ENCODE results near the gene DMRTC2. TPM values are rescaled to one million over a fixed set of nuclear protein-coding genes. Genes with fewer than 3 reads are reported as not detected.

DMRTC2 gene
- total RNA-seq, 3 donors from 2014 or later: not detected

DNA sequence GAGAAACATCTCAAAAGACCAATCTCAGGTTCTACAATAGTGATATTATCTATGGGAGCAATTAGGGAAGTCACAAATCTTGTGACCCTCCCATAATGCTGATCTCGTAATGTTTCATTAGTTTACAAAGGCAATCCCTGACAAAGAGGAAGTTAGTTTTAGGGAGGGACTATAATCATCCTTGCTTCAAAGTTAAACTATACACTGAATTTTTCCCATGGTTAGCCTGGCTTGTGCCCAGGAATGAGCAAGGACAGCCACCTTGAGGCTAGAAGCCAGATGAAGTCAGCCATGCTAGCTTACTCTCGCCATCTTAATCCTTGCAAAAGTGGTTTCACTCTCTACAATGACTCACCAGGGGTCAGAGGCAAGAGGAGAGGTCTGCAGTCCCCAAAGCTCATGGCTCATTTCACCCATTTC is 43.0 kb upstream of the DMRTC2 start:
- DNase-seq (ENCODE audit: low spot score in 2 of 2): no peak
- Histone ChIP-seq H3K36me3 (no peaks in the 10 kb centered on the region), H3K27me3 (no peaks in the 10 kb centered on the region), H3K27ac (no peak overlapping the region), H3K4me1 (no peaks in the 10 kb centered on the region), H3K9me3 (no peaks in the 10 kb centered on the region), H3K4me3 (no peak overlapping the region)
- TF ChIP-seq, protein P1, sequence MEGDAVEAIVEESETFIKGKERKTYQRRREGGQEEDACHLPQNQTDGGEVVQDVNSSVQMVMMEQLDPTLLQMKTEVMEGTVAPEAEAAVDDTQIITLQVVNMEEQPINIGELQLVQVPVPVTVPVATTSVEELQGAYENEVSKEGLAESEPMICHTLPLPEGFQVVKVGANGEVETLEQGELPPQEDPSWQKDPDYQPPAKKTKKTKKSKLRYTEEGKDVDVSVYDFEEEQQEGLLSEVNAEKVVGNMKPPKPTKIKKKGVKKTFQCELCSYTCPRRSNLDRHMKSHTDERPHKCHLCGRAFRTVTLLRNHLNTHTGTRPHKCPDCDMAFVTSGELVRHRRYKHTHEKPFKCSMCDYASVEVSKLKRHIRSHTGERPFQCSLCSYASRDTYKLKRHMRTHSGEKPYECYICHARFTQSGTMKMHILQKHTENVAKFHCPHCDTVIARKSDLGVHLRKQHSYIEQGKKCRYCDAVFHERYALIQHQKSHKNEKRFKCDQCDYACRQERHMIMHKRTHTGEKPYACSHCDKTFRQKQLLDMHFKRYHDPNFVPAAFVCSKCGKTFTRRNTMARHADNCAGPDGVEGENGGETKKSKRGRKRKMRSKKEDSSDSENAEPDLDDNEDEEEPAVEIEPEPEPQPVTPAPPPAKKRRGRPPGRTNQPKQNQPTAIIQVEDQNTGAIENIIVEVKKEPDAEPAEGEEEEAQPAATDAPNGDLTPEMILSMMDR (IDR thresholded peaks at IDR 0.05): no peak
- TF ChIP-seq POLR2A (IDR thresholded peaks at IDR 0.05) (no peak), POLR2AphosphoS5 (IDR thresholded peaks at IDR 0.05) (no peak)
- intact Hi-C loops (cut with DNase I; ENCODE audit: low total_unique reads): no loop called here

DNA sequence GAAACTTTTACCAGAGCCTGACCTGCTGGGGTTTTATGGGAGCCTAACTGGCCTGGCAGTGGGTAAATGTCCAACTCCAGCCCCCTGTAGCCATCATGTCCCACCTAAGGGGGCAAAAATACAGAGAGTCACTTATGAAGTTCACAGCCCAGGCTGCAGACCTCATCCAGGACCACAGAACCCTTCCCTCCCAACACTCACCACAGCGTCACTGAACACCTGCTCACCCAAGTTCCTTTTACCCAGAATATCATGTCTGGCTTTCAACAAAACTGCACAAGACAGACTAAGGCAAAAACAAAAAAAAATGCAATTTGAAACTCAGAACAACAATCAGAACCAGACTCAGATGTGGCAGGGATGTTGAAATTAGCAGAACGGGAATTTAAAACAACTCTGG is 42.1 kb upstream of the DMRTC2 start:
- intact Hi-C loops (cut with DNase I; ENCODE audit: low total_unique reads): no loop called here
- TF ChIP-seq POLR2A (IDR thresholded peaks at IDR 0.05) (no peak), POLR2AphosphoS5 (IDR thresholded peaks at IDR 0.05) (no peak)
- H3K27me3 ChIP-seq: no peaks in the 10 kb centered on the region
- H3K27ac ChIP-seq: no peak overlapping the region
- no peaks in the 10 kb centered on the region for H3K36me3 ChIP-seq
- H3K4me1 ChIP-seq: no peaks in the 10 kb centered on the region
- H3K9me3 ChIP-seq: no peaks in the 10 kb centered on the region
- DNase-seq (ENCODE audit: low spot score in 2 of 2): no peak
- no peak overlapping the region for H3K4me3 ChIP-seq

DNA sequence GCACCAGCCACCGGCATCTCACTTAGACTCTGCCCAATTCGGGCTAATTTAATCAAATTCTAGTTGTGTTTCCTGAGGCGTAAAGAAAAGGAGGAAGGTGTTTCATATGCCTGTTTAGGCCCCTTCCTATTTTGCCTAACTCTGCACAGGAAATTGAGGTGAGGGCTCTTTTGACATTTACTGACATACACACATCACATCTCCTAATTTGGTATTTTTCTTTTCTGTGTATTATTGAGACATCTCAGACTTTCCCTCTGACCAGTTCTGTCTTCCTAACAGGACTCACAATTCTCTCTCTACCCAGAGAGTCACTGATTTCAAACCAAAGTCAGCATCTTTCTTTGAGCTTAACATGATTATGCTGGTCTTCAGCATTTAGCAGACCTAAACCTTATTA is 40.5 kb upstream of the DMRTC2 start:
- DNase-seq (ENCODE audit: low spot score in 2 of 2): no peak
- TF ChIP-seq POLR2A (IDR thresholded peaks at IDR 0.05) (no peak), POLR2AphosphoS5 (IDR thresholded peaks at IDR 0.05) (no peak)
- TF ChIP-seq, protein P1 (IDR thresholded peaks at IDR 0.05): no peak
- H3K36me3 ChIP-seq: no peaks in the 10 kb centered on the region
- no peak overlapping the region for H3K4me3 ChIP-seq
- H3K9me3 ChIP-seq: no peaks in the 10 kb centered on the region
- no peaks in the 10 kb centered on the region for H3K4me1 ChIP-seq
- no peak overlapping the region for H3K27ac ChIP-seq
- intact Hi-C loops (cut with DNase I; ENCODE audit: low total_unique reads): no loop called here
- no peaks in the 10 kb centered on the region for H3K27me3 ChIP-seq

DNA sequence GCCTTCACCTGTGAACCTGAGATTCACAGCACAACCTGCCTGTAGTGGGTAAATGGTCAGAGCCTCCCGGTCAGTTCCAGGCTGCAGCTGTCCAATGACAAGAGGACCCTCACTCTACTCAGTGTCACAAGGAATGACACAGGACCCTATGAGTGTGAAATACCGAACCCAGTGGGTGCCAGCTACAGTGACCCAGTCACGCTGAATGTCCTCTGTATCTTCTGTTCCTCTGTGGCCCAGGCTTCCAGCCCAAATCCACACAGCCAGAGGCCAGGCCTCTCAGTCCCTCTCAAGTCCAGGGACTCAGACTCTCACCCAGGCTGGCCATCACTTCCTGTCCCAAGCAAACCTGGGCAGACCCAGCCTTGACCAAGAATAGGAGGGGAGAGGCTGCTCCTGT is 37.7 kb upstream of the DMRTC2 start:
- no peaks in the 10 kb centered on the region for H3K4me1 ChIP-seq
- no peaks in the 10 kb centered on the region for H3K36me3 ChIP-seq
- H3K27me3 ChIP-seq: peaks cover 0 to 12% of the 10 kb centered on the region in 2 donors
- intact Hi-C loops (cut with DNase I; ENCODE audit: low total_unique reads): no loop called here
- no peak overlapping the region for H3K27ac ChIP-seq
- no peak for DNase-seq (ENCODE audit: low spot score in 2 of 2)
- TF ChIP-seq, protein P1 (IDR thresholded peaks at IDR 0.05): no peak
- TF ChIP-seq POLR2AphosphoS5 (IDR thresholded peaks at IDR 0.05) (no peak), POLR2A (IDR thresholded peaks at IDR 0.05) (no peak)
- H3K9me3 ChIP-seq: no peaks in the 10 kb centered on the region
- no peak overlapping the region for H3K4me3 ChIP-seq

DNA sequence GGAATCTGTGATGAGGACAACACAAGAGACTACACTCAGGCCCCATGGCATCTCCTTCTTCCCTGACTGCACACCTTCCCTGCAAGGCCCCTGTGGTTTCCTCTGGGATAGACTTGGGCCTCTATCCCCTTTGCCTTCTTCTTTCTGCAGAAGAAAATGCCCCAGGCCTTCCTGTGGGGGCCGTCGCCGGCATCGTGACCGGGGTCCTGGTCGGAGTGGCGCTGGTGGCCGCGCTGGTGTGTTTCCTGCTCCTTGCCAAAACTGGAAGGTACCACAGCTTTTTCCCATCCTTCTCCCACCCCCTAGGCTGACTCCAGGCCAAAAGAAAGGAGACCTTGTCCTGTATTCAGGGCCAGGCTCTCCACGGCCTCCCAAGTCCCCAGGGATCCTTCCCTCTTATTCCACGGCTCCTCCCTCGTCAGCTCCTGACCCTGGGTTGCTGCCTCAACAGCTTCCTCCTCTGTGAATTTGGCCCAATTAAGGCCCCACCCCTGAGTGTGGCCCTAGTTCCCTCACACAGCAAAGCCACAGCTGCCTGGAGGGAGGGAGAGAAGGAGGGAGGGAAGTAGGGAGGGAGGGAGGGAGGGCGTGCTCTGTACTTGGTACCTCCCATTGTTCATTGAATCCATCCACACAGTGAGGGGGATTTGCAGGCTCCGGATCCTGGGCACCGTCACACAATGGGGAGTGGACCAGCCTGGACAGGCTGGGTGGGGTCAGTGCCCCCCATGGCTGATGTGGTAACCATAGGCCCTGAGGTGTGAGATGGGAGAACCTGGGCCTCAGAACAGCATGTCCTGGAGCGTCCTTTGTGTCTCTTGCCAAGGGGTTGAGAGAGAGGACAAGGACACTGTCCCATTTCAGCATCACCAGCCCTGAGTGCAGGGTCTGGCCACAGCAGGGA is 35.9 kb upstream of the DMRTC2 start:
- Histone ChIP-seq H3K27me3 (peaks cover 0 to 12% of the 10 kb centered on the region in 2 donors), H3K36me3 (no peaks in the 10 kb centered on the region), H3K27ac (no peak overlapping the region), H3K4me1 (no peaks in the 10 kb centered on the region), H3K9me3 (no peaks in the 10 kb centered on the region), H3K4me3 (no peak overlapping the region)
- intact Hi-C loops (cut with DNase I; ENCODE audit: low total_unique reads): no loop called here
- TF ChIP-seq POLR2A (IDR thresholded peaks at IDR 0.05) (no peak), POLR2AphosphoS5 (IDR thresholded peaks at IDR 0.05) (no peak)
- TF ChIP-seq, protein P1 (IDR thresholded peaks at IDR 0.05): no peak
- DNase-seq (ENCODE audit: low spot score in 2 of 2): no peak
